ENCODE data around the gene FBRS.

FBRS gene

GRCh38 chr16:30659507-30660423 lies 1.5 kb downstream of the FBRS start (continued):
- 0 out of 2 replicates have a peak, but pooled peaks have one; percentile 21 for TF ChIP-seq KLF9 (tag by site-specific recombination; IDR thresholded peaks at IDR 0.05; ENCODE audit: low read depth)
- TF ChIP-seq ZBTB49 (tag by site-specific recombination; IDR thresholded peaks at IDR 0.05; ENCODE audit: low read depth), result no peak
- no peak for TF ChIP-seq ZNF132 (tag by site-specific recombination; IDR thresholded peaks at IDR 0.05; ENCODE audit: borderline replicate concordance)
- TF ChIP-seq ZNF292 (tag by site-specific recombination; IDR thresholded peaks at IDR 0.05; ENCODE audit: borderline replicate concordance, low read depth), result no peak
- TF ChIP-seq ZNF514 (tag by site-specific recombination; IDR thresholded peaks at IDR 0.05), result no peak
- TF ChIP-seq SP2 (tag by site-specific recombination; IDR thresholded peaks at IDR 0.05), result peak; percentile 53
- peak; percentile 70 for TF ChIP-seq CTCF (tag by site-specific recombination; IDR thresholded peaks at IDR 0.05)
- TF ChIP-seq ZNF169 (tag by site-specific recombination; IDR thresholded peaks at IDR 0.05), result no peak
- TF ChIP-seq ZSCAN5A (tag by site-specific recombination; IDR thresholded peaks at IDR 0.05), result 0 out of 2 replicates have a peak, but pooled peaks have one; percentile 44
- peak; percentile 89 for TF ChIP-seq EGR2 (tag by site-specific recombination; IDR thresholded peaks at IDR 0.05; ENCODE audit: low read depth)
- TF ChIP-seq, protein P1, sequence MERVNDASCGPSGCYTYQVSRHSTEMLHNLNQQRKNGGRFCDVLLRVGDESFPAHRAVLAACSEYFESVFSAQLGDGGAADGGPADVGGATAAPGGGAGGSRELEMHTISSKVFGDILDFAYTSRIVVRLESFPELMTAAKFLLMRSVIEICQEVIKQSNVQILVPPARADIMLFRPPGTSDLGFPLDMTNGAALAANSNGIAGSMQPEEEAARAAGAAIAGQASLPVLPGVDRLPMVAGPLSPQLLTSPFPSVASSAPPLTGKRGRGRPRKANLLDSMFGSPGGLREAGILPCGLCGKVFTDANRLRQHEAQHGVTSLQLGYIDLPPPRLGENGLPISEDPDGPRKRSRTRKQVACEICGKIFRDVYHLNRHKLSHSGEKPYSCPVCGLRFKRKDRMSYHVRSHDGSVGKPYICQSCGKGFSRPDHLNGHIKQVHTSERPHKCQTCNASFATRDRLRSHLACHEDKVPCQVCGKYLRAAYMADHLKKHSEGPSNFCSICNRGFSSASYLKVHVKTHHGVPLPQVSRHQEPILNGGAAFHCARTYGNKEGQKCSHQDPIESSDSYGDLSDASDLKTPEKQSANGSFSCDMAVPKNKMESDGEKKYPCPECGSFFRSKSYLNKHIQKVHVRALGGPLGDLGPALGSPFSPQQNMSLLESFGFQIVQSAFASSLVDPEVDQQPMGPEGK (tag by site-specific recombination; IDR thresholded peaks at IDR 0.05), result peak; percentile 56; the same call in 1 of the 2 replicates
- TF ChIP-seq ZNF138 (tag by site-specific recombination; IDR thresholded peaks at IDR 0.05; ENCODE audit: borderline replicate concordance), result no peak
- no peak for TF ChIP-seq PRDM1 (tag by site-specific recombination; IDR thresholded peaks at IDR 0.05)
- TF ChIP-seq, protein P2, sequence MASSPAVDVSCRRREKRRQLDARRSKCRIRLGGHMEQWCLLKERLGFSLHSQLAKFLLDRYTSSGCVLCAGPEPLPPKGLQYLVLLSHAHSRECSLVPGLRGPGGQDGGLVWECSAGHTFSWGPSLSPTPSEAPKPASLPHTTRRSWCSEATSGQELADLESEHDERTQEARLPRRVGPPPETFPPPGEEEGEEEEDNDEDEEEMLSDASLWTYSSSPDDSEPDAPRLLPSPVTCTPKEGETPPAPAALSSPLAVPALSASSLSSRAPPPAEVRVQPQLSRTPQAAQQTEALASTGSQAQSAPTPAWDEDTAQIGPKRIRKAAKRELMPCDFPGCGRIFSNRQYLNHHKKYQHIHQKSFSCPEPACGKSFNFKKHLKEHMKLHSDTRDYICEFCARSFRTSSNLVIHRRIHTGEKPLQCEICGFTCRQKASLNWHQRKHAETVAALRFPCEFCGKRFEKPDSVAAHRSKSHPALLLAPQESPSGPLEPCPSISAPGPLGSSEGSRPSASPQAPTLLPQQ (tag by site-specific recombination; IDR thresholded peaks at IDR 0.05), result peak; percentile 53; the same call in 1 of the 2 replicates
- TF ChIP-seq OSR2 (tag by site-specific recombination; IDR thresholded peaks at IDR 0.05), result no peak
- no peak for TF ChIP-seq ZNF548 (tag by site-specific recombination; IDR thresholded peaks at IDR 0.05)

Data from HEK293 (cell line).